Activated CD8-positive, alpha-beta memory T cell treated with anti-CD3 and anti-CD28 coated beads for 1 hour (primary cell): ENCODE results near the gene C11orf65.
"Not testable (repeated sequence)": the region's sequence is repeated elsewhere in the genome, so short reads cannot be mapped to it uniquely, and the experiment has no call there.

Experiments
- DNase-seq, 2 donors: peaks; one replicate each; pipeline ENCODE4 v3.0.0-alpha.2; 2020; ENCODE audit warnings: low read depth in 1 of 2; ENCODE audit errors: extremely low read depth in 1 of 2

The C11orf65 gene

GRCh38 chr11:108373505-108373904, 93.8 kb downstream of the C11orf65 start:
- not testable (repeated sequence) for DNase-seq

GRCh38 chr11:108370990-108371389, 96.3 kb downstream of the C11orf65 start:
- DNase-seq: no peak

- no peak for DNase-seq
Observed at GRCh38 chr11:108370315-108370714, 97.0 kb downstream of the C11orf65 start.

DNA sequence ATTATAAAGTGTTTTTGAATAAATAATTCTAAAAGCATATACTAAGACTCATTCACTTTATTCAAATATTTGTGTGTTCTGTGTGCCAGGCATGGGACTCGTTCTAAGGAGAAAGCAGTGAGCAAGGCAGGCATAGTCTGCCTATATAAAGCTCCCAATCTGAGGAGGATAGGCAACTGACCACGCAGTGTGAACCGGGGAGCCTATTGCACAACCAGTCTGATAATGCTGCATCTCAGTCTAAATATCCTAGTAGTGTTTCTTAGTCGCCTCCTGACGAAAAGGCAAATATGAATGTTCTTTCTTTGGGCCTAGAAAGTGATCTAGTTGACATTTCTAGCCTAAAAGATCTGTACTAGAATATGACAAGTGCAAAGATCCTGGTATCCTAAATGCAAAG, 98.3 kb downstream of the C11orf65 start:
- DNase-seq: no peak

DNA sequence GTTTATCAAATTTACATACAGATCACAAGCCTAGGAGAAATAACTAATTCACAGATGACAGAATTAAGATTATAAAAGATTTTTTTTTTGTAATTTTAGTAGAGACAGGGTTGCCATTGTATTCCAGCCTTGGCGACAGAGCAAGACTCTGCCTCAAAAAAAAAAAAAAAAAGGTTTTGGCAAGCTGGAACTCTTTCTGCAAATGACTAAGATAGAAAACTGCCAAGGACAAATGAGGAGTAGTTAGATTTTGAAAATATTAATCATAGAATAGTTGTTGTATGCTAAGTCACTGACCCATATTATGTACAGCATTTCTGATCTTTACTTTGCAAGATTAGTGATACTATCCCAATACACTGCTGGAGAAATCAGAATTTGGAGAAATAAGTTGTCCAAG, 99.2 kb downstream of the C11orf65 start:
- no peak for DNase-seq

DNA sequence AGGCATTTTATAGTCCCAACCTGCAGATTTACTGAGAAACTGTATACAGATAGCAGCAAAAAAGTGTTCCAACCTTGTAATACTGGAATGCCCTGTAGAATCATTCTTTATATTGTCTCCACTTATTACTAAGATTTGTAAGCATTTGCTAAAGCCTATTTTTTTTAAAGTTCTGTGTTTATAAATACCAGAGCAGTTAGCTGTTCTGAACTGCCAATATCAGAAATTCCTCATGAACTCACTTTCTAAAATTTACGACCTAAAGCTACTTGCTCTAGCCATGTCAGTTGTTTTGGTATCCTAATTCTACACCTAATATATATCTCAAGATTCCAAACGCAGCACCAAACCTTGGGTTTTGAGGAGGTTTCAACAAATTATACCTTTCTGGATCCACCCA, 103.2 kb downstream of the C11orf65 start:
- DNase-seq: no peak

- DNase-seq: no peak
Observed at GRCh38 chr11:108351468-108351867, 115.9 kb downstream of the C11orf65 start.

- DNase-seq: no peak
Observed at GRCh38 chr11:108346451-108346850, 120.9 kb downstream of the C11orf65 start.

DNA sequence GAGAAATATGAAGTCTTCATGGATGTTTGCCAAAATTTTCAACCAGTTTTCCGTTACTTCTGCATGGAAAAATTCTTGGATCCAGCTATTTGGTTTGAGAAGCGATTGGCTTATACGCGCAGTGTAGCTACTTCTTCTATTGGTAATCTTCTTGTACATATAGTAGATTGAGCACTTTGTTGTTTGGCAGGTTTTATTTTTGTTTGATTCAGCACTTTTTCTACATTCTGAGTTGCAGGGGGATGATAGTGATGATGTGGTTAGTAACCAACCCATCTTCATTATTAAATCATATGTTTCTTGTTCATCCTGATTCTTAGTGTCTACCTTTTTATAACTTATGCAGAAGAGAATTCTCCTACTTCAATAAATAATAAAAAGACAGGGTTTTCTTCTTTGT, 121.6 kb downstream of the C11orf65 start:
- no peak for DNase-seq

DNA sequence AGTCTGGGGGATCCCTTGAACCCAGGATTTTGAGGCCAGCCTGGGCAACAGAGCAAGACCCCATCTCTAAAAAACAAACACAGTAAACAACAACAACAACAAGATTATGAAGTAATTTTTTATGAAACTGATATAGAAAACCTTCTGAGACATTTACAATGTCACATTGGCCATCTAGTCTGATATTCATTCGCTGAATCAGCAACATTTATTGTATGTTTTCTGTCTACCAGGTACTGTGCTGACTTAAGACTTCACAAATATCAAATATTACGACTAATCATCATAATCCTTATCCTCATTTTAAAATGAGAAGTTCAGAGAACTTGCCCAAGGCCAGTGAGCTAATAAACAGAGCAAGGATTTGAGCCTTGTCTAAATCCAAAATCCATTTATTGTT, 123.6 kb downstream of the C11orf65 start:
- no peak for DNase-seq

- no peak for DNase-seq
Observed at GRCh38 chr11:108341654-108342053, 125.7 kb downstream of the C11orf65 start.

DNA sequence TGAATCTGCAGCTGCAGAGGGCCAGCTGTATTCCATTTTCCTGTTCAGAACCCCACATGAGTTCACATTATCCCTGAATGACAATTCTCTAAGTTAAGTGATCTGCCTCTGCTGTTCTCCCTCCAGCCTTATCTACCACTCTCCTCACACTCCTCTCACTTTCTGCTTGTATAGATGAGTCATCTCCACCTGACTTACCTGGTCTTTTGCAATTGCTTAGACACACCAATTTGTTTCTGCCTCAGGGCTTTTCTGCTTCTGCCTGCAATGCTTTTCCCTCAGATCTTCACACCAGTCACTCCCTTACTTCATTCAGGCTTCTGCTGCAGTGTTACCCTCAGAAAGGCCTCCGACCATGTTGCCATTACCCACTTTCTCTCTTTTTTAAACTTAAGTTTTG, 126.4 kb downstream of the C11orf65 start:
- no peak for DNase-seq

- no peak for DNase-seq
Observed at GRCh38 chr11:108338750-108339149, 128.6 kb downstream of the C11orf65 start.

DNA sequence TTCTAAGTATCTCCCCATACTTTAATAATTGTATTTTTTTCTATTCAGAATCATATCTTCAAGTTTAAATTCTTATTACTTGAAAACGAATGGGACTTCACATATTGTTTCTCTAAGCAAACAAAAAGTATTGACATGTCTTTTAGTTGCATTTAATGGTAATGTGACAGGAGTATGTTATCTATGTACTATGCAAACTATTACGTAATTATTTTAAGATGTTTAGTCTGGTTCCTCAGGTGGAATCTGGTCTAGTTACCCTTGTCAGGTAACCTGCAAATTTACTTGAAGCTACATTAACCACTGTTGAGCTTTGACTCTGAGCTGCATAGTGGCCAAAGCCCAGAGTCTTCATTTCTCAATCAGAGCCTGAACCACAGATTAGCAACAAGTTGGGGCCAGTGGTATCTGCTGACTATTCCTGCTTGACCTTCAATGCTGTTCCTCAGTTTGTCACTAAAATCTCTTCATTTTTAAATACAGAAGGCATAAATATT, 133.9 kb downstream of the C11orf65 start:
- DNase-seq: no peak
